ENCODE data around the gene WDR36.

Gene WDR36

GRCh38 chr5:111066261-111066938, 25.7 kb upstream of the WDR36 start:
- DNase-seq (ENCODE audit: low spot score), result no peak
- no peak overlapping the region for H3K4me3 ChIP-seq
- TF ChIP-seq CTCF (IDR thresholded peaks at IDR 0.05), result no peak
- no peak overlapping the region for H3K27ac ChIP-seq

GRCh38 chr5:111068213-111068612, 23.9 kb upstream of the WDR36 start:
- no peak overlapping the region for H3K4me3 ChIP-seq
- no peak overlapping the region for H3K27ac ChIP-seq
- no peak for DNase-seq (ENCODE audit: low spot score)
- TF ChIP-seq CTCF (IDR thresholded peaks at IDR 0.05), result no peak

GRCh38 chr5:111069839-111070238, 22.3 kb upstream of the WDR36 start:
- TF ChIP-seq CTCF (IDR thresholded peaks at IDR 0.05), result no peak
- no peak for DNase-seq (ENCODE audit: low spot score)
- Histone ChIP-seq H3K27ac (no peak overlapping the region), H3K4me3 (peak overlapping the region; percentile 61)

- no peak for DNase-seq (ENCODE audit: low spot score)
- peak overlapping the region; percentile 61 for H3K4me3 ChIP-seq
Observed at GRCh38 chr5:111070272-111071134, 21.6 kb upstream of the WDR36 start.

GRCh38 chr5:111071413-111071812, 20.7 kb upstream of the WDR36 start, which contains the start of gene TSLP:
TSS of gene TSLP (plus strand) at chr5:111071713. CDS start at chr5:111071891, 178 bp downstream.
- Histone ChIP-seq H3K4me3 (peak within 1 kb of the TSS; percentile 73), H3K27ac (no peak within 1 kb of the TSS)
- DNase-seq (ENCODE audit: low spot score), result no peak
- no peak for TF ChIP-seq CTCF (IDR thresholded peaks at IDR 0.05)

More at GRCh38 chr5:111070272-111071134, 21.6 kb upstream of the WDR36 start:
- TF ChIP-seq CTCF (IDR thresholded peaks at IDR 0.05), result no peak
- no peak overlapping the region for H3K27ac ChIP-seq

- H3K4me3 ChIP-seq, result peak overlapping the region; percentile 73
- DNase-seq (ENCODE audit: low spot score), result peak; percentile 77
- peak overlapping the region; percentile 18 to 22 for H3K27ac ChIP-seq
- no peak for TF ChIP-seq CTCF (IDR thresholded peaks at IDR 0.05)
Observed at GRCh38 chr5:111072949-111073682, 19.0 kb upstream of the WDR36 start.
